Superior temporal gyrus (tissue), 1 donor: Measurements from ENCODE around the gene EPOP.

Experiments
- DNase-seq: peaks from one replicate; pipeline ENCODE4 v3.0.0-alpha.2; 2016; ENCODE audit errors: extremely low spot score

EPOP gene

GRCh38 chr17:38705803-38706504 is 31.2 kb upstream of the EPOP start:
- peak; percentile 35 for DNase-seq

GRCh38 chr17:38705523-38705802 is 30.7 kb upstream of the EPOP start:
- DNase-seq: no peak

- peak; percentile 81 for DNase-seq
These were observed 30.1 kb upstream of the EPOP start, which contains the start of gene MLLT6 for GRCh38 chr17:38704606-38705522. Gene MLLT6 (plus strand): TSS chr17:38705273. CDS start chr17:38705633, 360 bp downstream.

- DNase-seq: no peak
These were observed 29.2 kb upstream of the EPOP start for GRCh38 chr17:38703742-38704605.

- DNase-seq: no peak
These were observed 28.4 kb upstream of the EPOP start for GRCh38 chr17:38702916-38703741.

GRCh38 chr17:38702166-38702915 is 27.6 kb upstream of the EPOP start:
- peak; percentile 74 for DNase-seq

GRCh38 chr17:38701504-38702165 is 26.9 kb upstream of the EPOP start:
- no peak for DNase-seq

GRCh38 chr17:38698760-38699159 is 24.0 kb upstream of the EPOP start:
- DNase-seq: no peak

GRCh38 chr17:38697061-38697820 is 22.5 kb upstream of the EPOP start:
- DNase-seq: no peak

GRCh38 chr17:38693700-38694329 is 19.1 kb upstream of the EPOP start:
- no peak for DNase-seq

GRCh38 chr17:38691154-38691553 is 16.4 kb upstream of the EPOP start:
- no peak for DNase-seq

GRCh38 chr17:38690386-38690785 is 15.6 kb upstream of the EPOP start:
- DNase-seq: no peak

- DNase-seq: no peak
These were observed 12.5 kb upstream of the EPOP start for GRCh38 chr17:38687286-38687685.

GRCh38 chr17:38685491-38685890 is 10.7 kb upstream of the EPOP start:
- DNase-seq: no peak

GRCh38 chr17:38681096-38681495 is 6.3 kb upstream of the EPOP start:
- no peak for DNase-seq

- no peak for DNase-seq
These were observed 3.1 kb upstream of the EPOP start for GRCh38 chr17:38677819-38678218.

GRCh38 chr17:38676706-38677504 is 2.1 kb upstream of the EPOP start:
- peak; percentile 94 for DNase-seq
